Astrocyte of the cerebellum (primary cell): ENCODE results near the gene SIGLEC6.

Experiments
- DNase-seq: peaks from one replicate; pipeline ENCODE4 v3.0.0-alpha.2; 2011; ENCODE audit warnings: low read depth
- H3K4me3 ChIP-seq: 2 replicates; pipeline ENCODE4 v1.5.1; 2011; ENCODE audit warnings: mild to moderate bottlenecking, low read depth, low read length, moderate library complexity
- in situ Hi-C: cut with HindIII; loops from 2 replicates; pipeline ENCODE4 v1.10.0; 2017; ENCODE audit warnings: low sequenced_read_pairs
- TF ChIP-seq, protein P1 (sequence below): IDR thresholded peaks from 2 replicates; pipeline ENCODE4 v1.5.1; 2012; ENCODE audit warnings: low read length, low read depth, moderate library complexity, mild to moderate bottlenecking; ENCODE audit errors: missing control alignments

Gene SIGLEC6

DNA sequence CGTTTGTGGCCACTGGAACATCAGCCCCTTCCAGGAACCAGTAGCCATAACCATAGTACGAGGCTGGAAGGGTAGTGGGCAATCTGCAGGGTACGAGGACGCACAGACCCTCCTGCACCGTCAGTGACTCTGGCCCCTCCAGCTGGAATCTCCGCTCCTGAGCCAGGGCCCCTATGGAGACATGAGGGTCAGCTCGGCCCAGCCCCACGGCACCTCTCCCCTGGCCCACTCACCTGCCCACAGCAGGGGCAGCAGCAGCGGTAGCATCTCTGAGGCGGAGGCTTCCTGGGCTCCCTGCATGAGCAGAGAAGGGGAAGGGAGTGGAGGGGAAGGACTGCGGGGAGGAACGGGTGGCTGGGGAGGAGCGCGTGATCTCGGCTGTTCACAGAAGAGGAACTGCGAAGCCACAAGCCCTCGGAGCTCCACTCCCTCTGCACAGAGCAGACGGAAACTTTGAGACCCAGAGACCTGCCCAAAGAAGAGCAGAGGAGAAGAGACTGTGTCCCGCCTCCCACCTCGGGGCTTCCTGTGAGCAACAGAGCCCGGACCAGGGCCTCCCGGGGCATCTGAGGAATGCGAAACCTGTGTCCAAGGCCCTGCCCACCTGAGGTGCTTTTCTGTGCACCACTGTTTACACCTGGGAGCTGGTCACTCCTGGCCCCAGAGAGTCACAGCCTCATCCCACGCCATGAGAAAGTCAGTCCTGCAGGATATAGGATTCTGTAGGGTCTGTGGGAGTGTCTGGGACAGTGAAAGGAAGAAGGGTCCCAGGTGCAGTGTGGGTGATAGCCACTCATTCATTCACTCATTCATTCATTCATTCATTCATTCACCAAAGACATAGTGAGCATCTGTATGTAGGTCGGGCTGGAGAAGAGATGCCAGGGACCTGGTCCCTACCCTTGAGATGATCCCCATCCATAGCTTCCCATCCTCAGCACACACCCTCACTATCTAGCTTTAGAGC is at the start of gene SIGLEC6:
Gene SIGLEC6 (minus strand): TSS at position 322 of the 967 bp plus-strand sequence. CDS start 22 bp downstream, at position 300.
- in situ Hi-C loops: no loop called here
- DNase-seq: no peak
- no peak within 1 kb of the TSS for H3K4me3 ChIP-seq
- TF ChIP-seq, protein P1, sequence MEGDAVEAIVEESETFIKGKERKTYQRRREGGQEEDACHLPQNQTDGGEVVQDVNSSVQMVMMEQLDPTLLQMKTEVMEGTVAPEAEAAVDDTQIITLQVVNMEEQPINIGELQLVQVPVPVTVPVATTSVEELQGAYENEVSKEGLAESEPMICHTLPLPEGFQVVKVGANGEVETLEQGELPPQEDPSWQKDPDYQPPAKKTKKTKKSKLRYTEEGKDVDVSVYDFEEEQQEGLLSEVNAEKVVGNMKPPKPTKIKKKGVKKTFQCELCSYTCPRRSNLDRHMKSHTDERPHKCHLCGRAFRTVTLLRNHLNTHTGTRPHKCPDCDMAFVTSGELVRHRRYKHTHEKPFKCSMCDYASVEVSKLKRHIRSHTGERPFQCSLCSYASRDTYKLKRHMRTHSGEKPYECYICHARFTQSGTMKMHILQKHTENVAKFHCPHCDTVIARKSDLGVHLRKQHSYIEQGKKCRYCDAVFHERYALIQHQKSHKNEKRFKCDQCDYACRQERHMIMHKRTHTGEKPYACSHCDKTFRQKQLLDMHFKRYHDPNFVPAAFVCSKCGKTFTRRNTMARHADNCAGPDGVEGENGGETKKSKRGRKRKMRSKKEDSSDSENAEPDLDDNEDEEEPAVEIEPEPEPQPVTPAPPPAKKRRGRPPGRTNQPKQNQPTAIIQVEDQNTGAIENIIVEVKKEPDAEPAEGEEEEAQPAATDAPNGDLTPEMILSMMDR: no peak

DNA sequence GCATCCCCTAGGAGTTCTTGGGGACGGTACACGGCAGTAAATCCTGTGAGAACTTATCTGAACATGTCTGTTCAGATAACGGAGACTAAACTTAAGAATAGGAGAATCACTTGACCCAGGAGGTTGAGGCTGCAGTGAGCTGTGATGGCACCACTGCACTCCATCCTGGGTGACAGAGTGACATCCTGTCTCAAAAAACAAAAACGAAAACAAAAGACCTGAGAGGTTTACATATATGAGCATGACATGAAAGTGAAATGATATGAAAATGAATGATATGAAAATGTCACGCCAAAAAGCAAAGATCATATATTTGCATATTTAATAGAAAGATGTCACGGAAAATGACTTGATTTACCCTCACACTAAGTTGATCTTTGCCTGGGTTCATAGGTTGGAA is 45.4 kb upstream of the SIGLEC6 start:
- in situ Hi-C loops: no loop called here
- H3K4me3 ChIP-seq: no peak overlapping the region
- DNase-seq: no peak
- TF ChIP-seq, protein P1: no peak

DNA sequence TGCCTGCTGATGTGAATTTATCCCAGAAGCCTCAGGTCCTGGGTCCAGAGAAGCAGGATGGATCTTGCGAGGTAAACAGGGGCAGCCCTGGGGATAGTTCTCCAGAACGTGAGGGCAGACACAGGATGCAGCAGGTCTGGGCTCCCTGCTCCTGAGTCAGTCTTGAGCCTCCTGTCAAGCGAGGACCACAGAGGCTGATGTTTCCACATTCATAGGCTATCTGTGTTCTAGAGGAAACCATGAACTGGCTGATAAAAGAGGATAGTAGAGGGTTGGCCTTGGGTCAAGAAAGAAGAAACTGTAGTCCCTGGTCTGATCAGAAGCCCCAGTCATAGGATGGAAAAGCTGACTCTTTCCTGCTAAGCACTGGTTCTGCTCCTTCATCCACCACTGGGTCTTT is 41.9 kb upstream of the SIGLEC6 start:
- DNase-seq: no peak
- in situ Hi-C loops: no loop called here
- TF ChIP-seq, protein P1: no peak
- no peak overlapping the region for H3K4me3 ChIP-seq

DNA sequence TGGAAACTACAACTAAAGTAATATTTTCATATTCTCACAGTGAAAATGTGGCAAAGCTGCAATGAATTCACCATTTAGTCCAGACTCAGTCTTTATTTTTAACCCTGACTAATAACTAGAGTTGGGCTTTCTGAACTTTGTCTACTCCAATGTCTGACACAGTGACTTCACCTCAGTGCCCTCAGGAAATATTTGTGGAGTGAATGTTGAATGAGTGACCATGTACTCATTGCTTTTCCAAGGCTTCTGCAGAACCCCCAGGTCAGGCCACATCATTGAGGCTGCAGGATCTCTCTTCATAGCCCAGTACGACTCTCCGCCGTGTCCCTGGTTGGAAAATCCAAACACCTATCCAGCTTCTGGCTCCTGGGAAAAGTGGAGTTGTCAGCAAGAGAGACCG is 41.4 kb upstream of the SIGLEC6 start:
- DNase-seq: no peak
- H3K4me3 ChIP-seq: no peak overlapping the region
- TF ChIP-seq, protein P1: no peak
- in situ Hi-C loops: no loop called here

DNA sequence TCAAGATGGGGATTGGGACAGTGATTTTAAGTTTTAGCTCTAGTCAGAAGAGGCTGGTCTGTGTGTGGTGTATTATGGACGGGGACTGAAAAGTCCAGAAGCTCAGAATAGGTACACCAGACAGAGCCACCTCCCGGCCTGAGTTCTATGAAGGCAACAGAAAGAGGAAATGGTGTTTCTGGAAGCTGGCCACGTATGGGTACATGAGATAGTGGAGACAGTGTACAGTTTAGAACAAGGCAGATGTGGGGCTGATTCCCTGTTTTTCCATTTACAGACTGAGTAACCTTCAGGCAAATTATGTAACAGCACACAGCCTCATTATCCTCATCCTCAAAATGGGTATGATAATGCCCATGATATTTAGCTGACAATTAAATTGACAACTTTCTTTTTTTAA is 40.9 kb upstream of the SIGLEC6 start:
- peak overlapping the region; percentile 56 for H3K4me3 ChIP-seq
- TF ChIP-seq, protein P1: no peak
- DNase-seq: no peak
- in situ Hi-C loops: no loop called here

DNA sequence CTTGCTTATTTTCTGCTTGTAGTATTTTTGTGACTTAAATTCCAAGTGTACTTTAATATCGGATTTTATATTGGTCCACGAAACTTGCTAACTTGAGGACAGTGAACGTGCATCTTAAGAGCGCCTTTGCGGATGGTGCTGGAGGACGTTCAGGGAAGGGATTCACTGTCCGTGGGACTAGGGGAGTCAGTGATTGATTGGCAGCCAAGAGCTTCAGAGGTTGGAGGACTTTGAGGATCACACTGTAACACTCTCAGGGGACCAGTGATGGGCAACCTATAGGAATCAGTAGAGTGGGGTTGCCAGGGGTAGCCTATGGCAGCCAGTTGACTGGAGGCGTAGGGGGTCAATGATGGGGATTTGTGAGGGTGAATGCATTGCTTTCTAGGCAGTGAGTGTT is 40.1 kb upstream of the SIGLEC6 start:
- no peak for DNase-seq
- peak overlapping the region; percentile 56 for H3K4me3 ChIP-seq
- in situ Hi-C loops: no loop called here
- TF ChIP-seq, protein P1: no peak
